H9 (cell line): Measurements from ENCODE around the gene KIF15. TPM values are rescaled to one million over a fixed set of nuclear protein-coding genes. Genes with fewer than 3 reads are reported as not detected.

Source experiments
- DNase-seq: peaks from one replicate; pipeline ENCODE4 v3.0.0-alpha.2; 2017
- H2AFZ ChIP-seq: one replicate; pipeline ENCODE4 v1.6.1; 2013; ENCODE audit warnings: mild to moderate bottlenecking, low read length, control low read depth, moderate library complexity
- H2AK5ac ChIP-seq: 2 replicates; pipeline ENCODE4 v1.6.1; 2013; ENCODE audit warnings: low read length, control low read depth, mixed read lengths; ENCODE audit not compliant: insufficient read length
- H2BK120ac ChIP-seq: one replicate; pipeline ENCODE4 v1.6.1; 2013; ENCODE audit warnings: low read depth, mild to moderate bottlenecking, low read length, control low read depth, inconsistent platforms; ENCODE audit not compliant: poor library complexity, severe bottlenecking
- H2BK12ac ChIP-seq: 2 replicates; pipeline ENCODE4 v1.6.1; 2013; ENCODE audit warnings: low read length, control low read depth, mixed read lengths, low read depth; ENCODE audit not compliant: insufficient read length
- H2BK15ac ChIP-seq: 2 replicates; pipeline ENCODE4 v1.6.1; 2013; ENCODE audit warnings: low read depth, low read length, control low read depth
- H2BK20ac ChIP-seq: one replicate; pipeline ENCODE4 v1.6.1; 2013; ENCODE audit warnings: low read depth, mild to moderate bottlenecking, low read length, control low read depth, inconsistent platforms; ENCODE audit not compliant: poor library complexity, severe bottlenecking
- H2BK5ac ChIP-seq: 2 replicates; pipeline ENCODE4 v1.6.1; 2013; ENCODE audit warnings: low read length, control low read depth, mixed read lengths; ENCODE audit not compliant: insufficient read length
- H3K14ac ChIP-seq: 2 replicates; pipeline ENCODE4 v1.6.1; 2013; ENCODE audit warnings: low read length, control low read depth; ENCODE audit not compliant: insufficient read depth
- H3K18ac ChIP-seq: 2 replicates; pipeline ENCODE4 v1.6.1; 2013; ENCODE audit warnings: low read depth, mild to moderate bottlenecking, mixed read lengths, low read length, control low read depth; ENCODE audit not compliant: insufficient read length
- H3K23ac ChIP-seq: 2 replicates; pipeline ENCODE4 v1.6.1; 2013; ENCODE audit warnings: low read length, control low read depth, mixed read lengths, low read depth; ENCODE audit not compliant: insufficient read length
- H3K23me2 ChIP-seq: 2 replicates; pipeline ENCODE4 v1.6.1; 2013; ENCODE audit warnings: low read depth, mild to moderate bottlenecking, mixed read lengths, low read length, control low read depth; ENCODE audit not compliant: insufficient read length, poor library complexity, severe bottlenecking
- H3K27ac ChIP-seq: 2 replicates; pipeline ENCODE4 v1.5.1; 2013; ENCODE audit warnings: low read length, control low read depth, mixed read lengths, low read depth; ENCODE audit not compliant: insufficient read length
- H3K27me3 ChIP-seq: 2 replicates; pipeline ENCODE4 v1.6.1; 2013; ENCODE audit warnings: low read length, control low read depth, inconsistent platforms; ENCODE audit not compliant: insufficient read depth
- H3K4ac ChIP-seq: 2 replicates; pipeline ENCODE4 v1.6.1; 2013; ENCODE audit warnings: low read depth, mild to moderate bottlenecking, control low read depth, inconsistent platforms, low read length, moderate library complexity
- H3K4me1 ChIP-seq: 2 replicates; pipeline ENCODE4 v1.6.1; 2013; ENCODE audit warnings: low read length, control low read depth, inconsistent platforms; ENCODE audit not compliant: insufficient read depth
- H3K4me2 ChIP-seq: 2 replicates; pipeline ENCODE4 v1.6.1; 2013; ENCODE audit warnings: low read length, control low read depth, mixed read lengths; ENCODE audit not compliant: insufficient read length, insufficient read depth
- H3K56ac ChIP-seq: 2 replicates; pipeline ENCODE4 v1.6.1; 2013; ENCODE audit warnings: low read depth, mild to moderate bottlenecking, mixed read lengths, low read length, control low read depth; ENCODE audit not compliant: insufficient read length
- H3K79me1 ChIP-seq: 2 replicates; pipeline ENCODE4 v1.6.1; 2013; ENCODE audit warnings: low read depth, mild to moderate bottlenecking, moderate library complexity, low read length, control low read depth, inconsistent platforms; ENCODE audit not compliant: insufficient read depth, poor library complexity, severe bottlenecking
- H3K79me2 ChIP-seq: 2 replicates; pipeline ENCODE4 v1.6.1; 2013; ENCODE audit warnings: low read length, control low read depth, inconsistent platforms; ENCODE audit not compliant: insufficient read depth
- H3K9ac ChIP-seq: 2 replicates; pipeline ENCODE4 v1.6.1; 2013; ENCODE audit warnings: low read length, control low read depth, mixed read lengths; ENCODE audit not compliant: insufficient read length; ENCODE audit errors: extremely low read depth
- H3K9me3 ChIP-seq: one replicate; pipeline ENCODE4 v1.6.1; 2013; ENCODE audit warnings: low read depth, low read length, inconsistent platforms; ENCODE audit not compliant: control insufficient read depth
- H3T11ph ChIP-seq: one replicate; pipeline ENCODE4 v1.6.1; 2013; ENCODE audit warnings: mild to moderate bottlenecking, low read length, control low read depth, inconsistent platforms
- H4K20me1 ChIP-seq: one replicate; pipeline ENCODE4 v1.6.1; 2013; ENCODE audit not compliant: control insufficient read depth, insufficient read length, insufficient read depth
- H4K5ac ChIP-seq: 2 replicates; pipeline ENCODE4 v1.6.1; 2013; ENCODE audit warnings: low read depth, mild to moderate bottlenecking, mixed read lengths, low read length, control low read depth; ENCODE audit not compliant: insufficient read length
- H4K8ac ChIP-seq: replicated peaks from 2 replicates; pipeline ENCODE4 v1.6.1; 2013; ENCODE audit warnings: low read length, control low read depth, mixed read lengths, low read depth; ENCODE audit not compliant: insufficient read length
- H4K91ac ChIP-seq: 2 replicates; pipeline ENCODE4 v1.6.1; 2013; ENCODE audit warnings: low read depth, mild to moderate bottlenecking, moderate library complexity, mixed read lengths, low read length, control low read depth; ENCODE audit not compliant: insufficient read length
- H3K27ac Mint-ChIP-seq, 3 experiments: 2 replicates in 2 of 3; 3 replicates in 1 of 3; pipeline ENCODE4 v1.8.0; 2020 to 2021; ENCODE audit warnings: mixed read lengths in 3 of 3, mild to moderate bottlenecking in 1 of 3, moderate library complexity in 1 of 3
- H3K27me3 Mint-ChIP-seq: 2 replicates; pipeline ENCODE4 v1.8.0; 2021; ENCODE audit warnings: low read depth, mild to moderate bottlenecking, moderate library complexity, mixed read lengths
- H3K36me3 Mint-ChIP-seq, 3 experiments: 2 replicates in 2 of 3; 3 replicates in 1 of 3; pipeline ENCODE4 v1.8.0; 2020 to 2021; ENCODE audit warnings: low read depth in 3 of 3, mixed read lengths in 3 of 3; ENCODE audit not compliant: insufficient read depth in 1 of 3
- H3K4me1 Mint-ChIP-seq, 2 experiments: 2 replicates each; pipeline ENCODE4 v1.8.0; 2020; ENCODE audit warnings: mixed read lengths in 2 of 2
- H3K4me3 Mint-ChIP-seq, 2 experiments: 2 replicates in 1 of 2; 3 replicates in 1 of 2; pipeline ENCODE4 v1.8.0; 2020 to 2021; ENCODE audit warnings: mild to moderate bottlenecking in 2 of 2, mixed read lengths in 2 of 2, moderate library complexity in 1 of 2
- H3K9me3 Mint-ChIP-seq, 2 experiments: 2 replicates in 1 of 2; 3 replicates in 1 of 2; pipeline ENCODE4 v1.8.0; 2020; ENCODE audit warnings: mild to moderate bottlenecking in 2 of 2, mixed read lengths in 2 of 2, moderate library complexity in 1 of 2
- WGBS: extraction: QIAGEN DNeasy Blood & Tissue Kit; methylation state at CpG from one replicate; pipeline ENCODE4 v1.1.7; 2013; ENCODE audit warnings: missing lambda C conversion rate, low lambda C conversion rate, mixed read lengths; ENCODE audit not compliant: insufficient read length; ENCODE audit errors: extremely low coverage; 5-methylcytosine and 5-hydroxymethylcytosine counted together
- total RNA-seq: library from RNA; stranded (reverse); gene quantifications from 2 replicates; pipeline ENCODE4 v1.2.1, GENCODE V29; 2021
- TF ChIP-seq, protein P1 (sequence below): fragments of 200-600 bp; sonication (generic); conservative IDR thresholded peaks from 3 replicates; pipeline ENCODE4 v1.8.0; 2021; ENCODE audit warnings: antibody characterized with exemption, mild to moderate bottlenecking

The KIF15 gene
- total RNA-seq, 1 experiment from 2014 or later: 25.0 TPM

DNA sequence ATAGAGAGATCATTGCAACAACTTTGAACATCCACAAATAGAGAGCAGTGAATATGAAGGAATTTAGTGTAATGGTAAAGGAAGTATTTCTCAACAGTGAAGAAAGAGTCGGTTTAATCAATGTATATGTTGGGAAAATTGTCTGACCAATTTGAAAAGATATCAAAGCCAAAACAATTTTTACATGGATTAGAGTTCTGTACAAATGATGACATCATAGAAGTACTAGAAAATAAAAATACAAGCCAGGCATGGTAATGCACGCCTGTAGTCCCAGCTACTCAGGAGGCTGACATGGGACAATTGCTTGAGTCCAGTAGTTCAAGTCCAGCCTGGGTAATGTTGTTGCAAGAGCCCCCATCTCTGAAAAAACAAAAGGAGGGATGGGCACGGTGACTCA, 74.1 kb downstream of the KIF15 start:
- no peak overlapping the region for H3K9ac ChIP-seq
- no peaks in the 10 kb centered on the region for H3K4me1 Mint-ChIP-seq
- TF ChIP-seq, protein P1, sequence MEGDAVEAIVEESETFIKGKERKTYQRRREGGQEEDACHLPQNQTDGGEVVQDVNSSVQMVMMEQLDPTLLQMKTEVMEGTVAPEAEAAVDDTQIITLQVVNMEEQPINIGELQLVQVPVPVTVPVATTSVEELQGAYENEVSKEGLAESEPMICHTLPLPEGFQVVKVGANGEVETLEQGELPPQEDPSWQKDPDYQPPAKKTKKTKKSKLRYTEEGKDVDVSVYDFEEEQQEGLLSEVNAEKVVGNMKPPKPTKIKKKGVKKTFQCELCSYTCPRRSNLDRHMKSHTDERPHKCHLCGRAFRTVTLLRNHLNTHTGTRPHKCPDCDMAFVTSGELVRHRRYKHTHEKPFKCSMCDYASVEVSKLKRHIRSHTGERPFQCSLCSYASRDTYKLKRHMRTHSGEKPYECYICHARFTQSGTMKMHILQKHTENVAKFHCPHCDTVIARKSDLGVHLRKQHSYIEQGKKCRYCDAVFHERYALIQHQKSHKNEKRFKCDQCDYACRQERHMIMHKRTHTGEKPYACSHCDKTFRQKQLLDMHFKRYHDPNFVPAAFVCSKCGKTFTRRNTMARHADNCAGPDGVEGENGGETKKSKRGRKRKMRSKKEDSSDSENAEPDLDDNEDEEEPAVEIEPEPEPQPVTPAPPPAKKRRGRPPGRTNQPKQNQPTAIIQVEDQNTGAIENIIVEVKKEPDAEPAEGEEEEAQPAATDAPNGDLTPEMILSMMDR: no peak
- no peak overlapping the region for H2BK5ac ChIP-seq
- no peak overlapping the region for H3K27ac Mint-ChIP-seq
- no peaks in the 10 kb centered on the region for H3K23me2 ChIP-seq
- DNase-seq: no peak
- no peak overlapping the region for H2AK5ac ChIP-seq
- no peak overlapping the region for H4K8ac ChIP-seq
- H2BK20ac ChIP-seq: no peak overlapping the region
- H3K4ac ChIP-seq: no peak overlapping the region
- H4K20me1 ChIP-seq: no peaks in the 10 kb centered on the region
- no CpG with 5 or more reads among the region's 3 CpGs for WGBS
- no peak overlapping the region for H3K23ac ChIP-seq
- peaks cover 7% of the 10 kb centered on the region for H3K9me3 ChIP-seq
- H3K4me2 ChIP-seq: no peak overlapping the region
- no peaks in the 10 kb centered on the region for H3K79me2 ChIP-seq
- no peaks in the 10 kb centered on the region for H3K27me3 ChIP-seq
- H3K14ac ChIP-seq: no peak overlapping the region
- no peak overlapping the region for H2BK15ac ChIP-seq
- H3K27me3 Mint-ChIP-seq: no peaks in the 10 kb centered on the region
- H4K91ac ChIP-seq: no peak overlapping the region
- H3T11ph ChIP-seq: no peak overlapping the region
- H3K4me3 Mint-ChIP-seq: no peak overlapping the region
- no peak overlapping the region for H3K18ac ChIP-seq
- H2BK12ac ChIP-seq: no peak overlapping the region
- H2AFZ ChIP-seq: no peak overlapping the region
- H3K36me3 Mint-ChIP-seq: peaks cover 47 to 74% (median 62%) of the 10 kb centered on the region in 3 experiments
- no peak overlapping the region for H3K27ac ChIP-seq
- H2BK120ac ChIP-seq: no peak overlapping the region
- no peaks in the 10 kb centered on the region for H3K79me1 ChIP-seq
- no peak overlapping the region for H3K56ac ChIP-seq
- no peaks in the 10 kb centered on the region for H3K4me1 ChIP-seq
- H4K5ac ChIP-seq: no peak overlapping the region
- H3K9me3 Mint-ChIP-seq: peaks cover 0 to 12% of the 10 kb centered on the region in 2 experiments; a peak in 3 of 5 replicates
